Tibial nerve (tissue), 4 donors: ENCODE data around the gene DNAJC7.

Source experiments
- EP300 ChIP-seq, 2 donors: sonication (generic); formaldehyde crosslinking; IDR thresholded peaks; one replicate each; pipeline ENCODE4 v1.6.1; 2017; ENCODE audit warnings: antibody characterized with exemption in 2 of 2, mild to moderate bottlenecking in 1 of 2
- TF ChIP-seq, protein P1 (sequence below), 5 experiments: fragments of 200-600 bp in 3 of 5; fragments of 450-650 bp in 2 of 5; sonication (generic) in 3 of 5; IDR thresholded peaks; one replicate each; pipeline ENCODE4 v1.5.1; 2016 to 2019; ENCODE audit warnings: antibody characterized with exemption in 5 of 5, mild to moderate bottlenecking in 3 of 5, moderate library complexity in 2 of 5

- TF ChIP-seq, protein P1, sequence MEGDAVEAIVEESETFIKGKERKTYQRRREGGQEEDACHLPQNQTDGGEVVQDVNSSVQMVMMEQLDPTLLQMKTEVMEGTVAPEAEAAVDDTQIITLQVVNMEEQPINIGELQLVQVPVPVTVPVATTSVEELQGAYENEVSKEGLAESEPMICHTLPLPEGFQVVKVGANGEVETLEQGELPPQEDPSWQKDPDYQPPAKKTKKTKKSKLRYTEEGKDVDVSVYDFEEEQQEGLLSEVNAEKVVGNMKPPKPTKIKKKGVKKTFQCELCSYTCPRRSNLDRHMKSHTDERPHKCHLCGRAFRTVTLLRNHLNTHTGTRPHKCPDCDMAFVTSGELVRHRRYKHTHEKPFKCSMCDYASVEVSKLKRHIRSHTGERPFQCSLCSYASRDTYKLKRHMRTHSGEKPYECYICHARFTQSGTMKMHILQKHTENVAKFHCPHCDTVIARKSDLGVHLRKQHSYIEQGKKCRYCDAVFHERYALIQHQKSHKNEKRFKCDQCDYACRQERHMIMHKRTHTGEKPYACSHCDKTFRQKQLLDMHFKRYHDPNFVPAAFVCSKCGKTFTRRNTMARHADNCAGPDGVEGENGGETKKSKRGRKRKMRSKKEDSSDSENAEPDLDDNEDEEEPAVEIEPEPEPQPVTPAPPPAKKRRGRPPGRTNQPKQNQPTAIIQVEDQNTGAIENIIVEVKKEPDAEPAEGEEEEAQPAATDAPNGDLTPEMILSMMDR (IDR thresholded peaks at IDR 0.05), result no peak
- TF ChIP-seq EP300 (IDR thresholded peaks at IDR 0.05), result no peak
These were observed 84.3 kb downstream of the DNAJC7 start for GRCh38 chr17:41932816-41933389.
